Osteocyte (in vitro differentiated cells): ENCODE data around the gene RASGRP2. TPM values are rescaled to one million over a fixed set of nuclear protein-coding genes. Genes with fewer than 3 reads are reported as not detected.

ENCODE experiments used
- DNase-seq: peaks from one replicate; pipeline ENCODE4 v3.0.0; 2021; ENCODE audit warnings: mixed read lengths; ENCODE audit not compliant: unreplicated experiment; ENCODE audit errors: extremely low spot score
- H3K27ac Mint-ChIP-seq: one replicate; pipeline ENCODE4 v1.8.0; 2021; ENCODE audit warnings: mild to moderate bottlenecking, mixed read lengths; ENCODE audit not compliant: unreplicated experiment
- H3K27me3 Mint-ChIP-seq: one replicate; pipeline ENCODE4 v1.8.0; 2021; ENCODE audit warnings: mixed read lengths; ENCODE audit not compliant: unreplicated experiment
- H3K36me3 Mint-ChIP-seq: one replicate; pipeline ENCODE4 v1.8.0; 2021; ENCODE audit warnings: mixed read lengths; ENCODE audit not compliant: unreplicated experiment
- H3K4me1 Mint-ChIP-seq: one replicate; pipeline ENCODE4 v1.8.0; 2021; ENCODE audit warnings: mixed read lengths; ENCODE audit not compliant: unreplicated experiment
- H3K4me3 Mint-ChIP-seq: one replicate; pipeline ENCODE4 v1.8.0; 2021; ENCODE audit warnings: mild to moderate bottlenecking, moderate library complexity, mixed read lengths; ENCODE audit not compliant: unreplicated experiment
- H3K9me3 Mint-ChIP-seq: one replicate; pipeline ENCODE4 v1.8.0; 2021; ENCODE audit warnings: mixed read lengths; ENCODE audit not compliant: unreplicated experiment
- CTCF ChIP-seq: fragments of 200-600 bp; sonication (generic); IDR thresholded peaks from 2 replicates; pipeline ENCODE4 v1.5.0; 2021; ENCODE audit warnings: antibody characterized with exemption, mild to moderate bottlenecking, moderate library complexity
- total RNA-seq: library from RNA; stranded (reverse); gene quantifications from 2 replicates; pipeline ENCODE4 v1.2.1, GENCODE V29; 2021

Gene RASGRP2
- total RNA-seq, 1 donor from 2014 or later = 10.3 TPM

GRCh38 chr11:64762674-64763525 lies 19.0 kb upstream of the RASGRP2 start:
- H3K27me3 Mint-ChIP-seq = no peaks in the 10 kb centered on the region
- H3K27ac Mint-ChIP-seq = peak overlapping the region; percentile 25
- no peak for TF ChIP-seq CTCF
- H3K36me3 Mint-ChIP-seq = peaks cover 37% of the 10 kb centered on the region
- no peaks in the 10 kb centered on the region for H3K9me3 Mint-ChIP-seq
- DNase-seq = no peak
- no peak overlapping the region for H3K4me3 Mint-ChIP-seq
- H3K4me1 Mint-ChIP-seq = peaks cover 53% of the 10 kb centered on the region

- peak overlapping the region; percentile 25 for H3K27ac Mint-ChIP-seq
- peaks cover 31% of the 10 kb centered on the region for H3K36me3 Mint-ChIP-seq
- no peak for TF ChIP-seq CTCF
- no peaks in the 10 kb centered on the region for H3K27me3 Mint-ChIP-seq
- DNase-seq = no peak
- H3K4me3 Mint-ChIP-seq = no peak overlapping the region
- peaks cover 53% of the 10 kb centered on the region for H3K4me1 Mint-ChIP-seq
- H3K9me3 Mint-ChIP-seq = no peaks in the 10 kb centered on the region
These were observed 18.3 kb upstream of the RASGRP2 start for GRCh38 chr11:64762277-64762673.

GRCh38 chr11:64760759-64761420 lies 16.9 kb upstream of the RASGRP2 start:
- no peak for DNase-seq
- peaks cover 53% of the 10 kb centered on the region for H3K4me1 Mint-ChIP-seq
- no peak overlapping the region for H3K27ac Mint-ChIP-seq
- no peak overlapping the region for H3K4me3 Mint-ChIP-seq
- H3K27me3 Mint-ChIP-seq = no peaks in the 10 kb centered on the region
- no peaks in the 10 kb centered on the region for H3K9me3 Mint-ChIP-seq
- no peak for TF ChIP-seq CTCF
- peaks cover 27% of the 10 kb centered on the region for H3K36me3 Mint-ChIP-seq

- no peak for TF ChIP-seq CTCF
- H3K9me3 Mint-ChIP-seq = no peaks in the 10 kb centered on the region
- H3K36me3 Mint-ChIP-seq = peaks cover 21% of the 10 kb centered on the region
- H3K4me3 Mint-ChIP-seq = no peak within 1 kb of the TSS
- H3K27ac Mint-ChIP-seq = peak within 1 kb of the TSS; percentile 62
- H3K4me1 Mint-ChIP-seq = peaks cover 50% of the 10 kb centered on the region
- no peaks in the 10 kb centered on the region for H3K27me3 Mint-ChIP-seq
- no peak for DNase-seq
These were observed 16.1 kb upstream of the RASGRP2 start, which contains the start of gene PYGM for GRCh38 chr11:64759722-64760719. Gene PYGM, minus strand, starts transcription at chr11:64759974. Its CDS starts 76 bp downstream, at chr11:64759898.
